ENCODE results near the gene DUSP14.

DNA sequence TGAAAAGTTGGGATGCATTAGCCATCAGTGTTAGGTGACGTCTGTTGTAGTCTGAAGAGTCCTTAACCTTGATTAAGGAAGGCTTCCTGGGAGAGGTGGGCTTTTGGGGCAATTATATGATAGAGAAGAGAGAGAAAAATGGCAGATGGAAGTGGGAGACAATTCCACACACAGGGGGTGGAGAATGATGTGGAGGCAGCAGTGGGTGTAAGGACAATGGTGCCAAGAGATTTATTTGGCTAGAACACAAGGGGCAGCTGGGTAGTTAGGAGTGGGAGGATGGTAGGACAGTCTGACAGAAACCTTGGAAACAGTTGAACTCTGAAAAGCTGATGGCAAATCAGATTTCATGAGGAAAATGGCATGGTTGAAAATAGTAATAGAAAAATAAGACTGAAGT, 10.7 kb upstream of the DUSP14 start:
- TF ChIP-seq, protein P1, sequence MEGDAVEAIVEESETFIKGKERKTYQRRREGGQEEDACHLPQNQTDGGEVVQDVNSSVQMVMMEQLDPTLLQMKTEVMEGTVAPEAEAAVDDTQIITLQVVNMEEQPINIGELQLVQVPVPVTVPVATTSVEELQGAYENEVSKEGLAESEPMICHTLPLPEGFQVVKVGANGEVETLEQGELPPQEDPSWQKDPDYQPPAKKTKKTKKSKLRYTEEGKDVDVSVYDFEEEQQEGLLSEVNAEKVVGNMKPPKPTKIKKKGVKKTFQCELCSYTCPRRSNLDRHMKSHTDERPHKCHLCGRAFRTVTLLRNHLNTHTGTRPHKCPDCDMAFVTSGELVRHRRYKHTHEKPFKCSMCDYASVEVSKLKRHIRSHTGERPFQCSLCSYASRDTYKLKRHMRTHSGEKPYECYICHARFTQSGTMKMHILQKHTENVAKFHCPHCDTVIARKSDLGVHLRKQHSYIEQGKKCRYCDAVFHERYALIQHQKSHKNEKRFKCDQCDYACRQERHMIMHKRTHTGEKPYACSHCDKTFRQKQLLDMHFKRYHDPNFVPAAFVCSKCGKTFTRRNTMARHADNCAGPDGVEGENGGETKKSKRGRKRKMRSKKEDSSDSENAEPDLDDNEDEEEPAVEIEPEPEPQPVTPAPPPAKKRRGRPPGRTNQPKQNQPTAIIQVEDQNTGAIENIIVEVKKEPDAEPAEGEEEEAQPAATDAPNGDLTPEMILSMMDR (IDR thresholded peaks at IDR 0.05), result no peak
- TF ChIP-seq POLR2A (IDR thresholded peaks at IDR 0.05), result no peak
